HUES48 (cell line): Measurements from ENCODE around the gene CENPB.

Source experiments
- H3K27ac ChIP-seq: one replicate; pipeline ENCODE4 v1.7.0; 2013; ENCODE audit warnings: low read depth, low read length, inconsistent platforms
- H3K27me3 ChIP-seq: 2 replicates; pipeline ENCODE4 v1.6.1; 2013; ENCODE audit warnings: mild to moderate bottlenecking, low read length; ENCODE audit not compliant: control insufficient read depth, insufficient read depth
- H3K36me3 ChIP-seq: 2 replicates; pipeline ENCODE4 v1.6.1; 2013; ENCODE audit warnings: low read length; ENCODE audit not compliant: control insufficient read depth, insufficient read depth
- H3K4me1 ChIP-seq: 2 replicates; pipeline ENCODE4 v1.6.1; 2013; ENCODE audit warnings: mild to moderate bottlenecking, low read length; ENCODE audit not compliant: control insufficient read depth, insufficient read depth
- H3K4me3 ChIP-seq: 2 replicates; pipeline ENCODE4 v1.5.1; 2013; ENCODE audit warnings: mild to moderate bottlenecking, low read depth, low read length
- H3K9ac ChIP-seq: 2 replicates; pipeline ENCODE4 v1.6.1; 2013; ENCODE audit warnings: mild to moderate bottlenecking, low read depth, low read length, moderate library complexity
- H3K9me3 ChIP-seq: 2 replicates; pipeline ENCODE4 v1.6.1; 2013; ENCODE audit warnings: low read length; ENCODE audit not compliant: control insufficient read depth, insufficient read depth

Gene CENPB

GRCh38 chr20:3753501-3754275 lies 32.9 kb downstream of the CENPB start:
- Histone ChIP-seq H3K4me3 (no peak overlapping the region), H3K9ac (no peak overlapping the region), H3K27ac (no peak overlapping the region), H3K36me3 (peaks cover 24% of the 10 kb centered on the region; the same call in 1 of the 2 replicates), H3K27me3 (peaks cover 35% of the 10 kb centered on the region), H3K9me3 (no peaks in the 10 kb centered on the region), H3K4me1 (peaks cover 15% of the 10 kb centered on the region)

- H3K27me3 ChIP-seq = peaks cover 39% of the 10 kb centered on the region
- no peak overlapping the region for H3K4me3 ChIP-seq
- H3K27ac ChIP-seq = no peak overlapping the region
These were observed 33.4 kb downstream of the CENPB start for GRCh38 chr20:3753098-3753497.

GRCh38 chr20:3752386-3752759 lies 34.2 kb downstream of the CENPB start:
- peak overlapping the region; percentile 67 for H3K4me3 ChIP-seq
- H3K27ac ChIP-seq = no peak overlapping the region
- no peak overlapping the region for H3K9ac ChIP-seq
- no peaks in the 10 kb centered on the region for H3K9me3 ChIP-seq
- H3K36me3 ChIP-seq = peaks cover 14% of the 10 kb centered on the region; the same call in 1 of the 2 replicates
- H3K27me3 ChIP-seq = peaks cover 44% of the 10 kb centered on the region
- peaks cover 15% of the 10 kb centered on the region for H3K4me1 ChIP-seq

More at GRCh38 chr20:3753098-3753497, 33.4 kb downstream of the CENPB start:
- H3K9ac ChIP-seq = no peak overlapping the region
- H3K36me3 ChIP-seq = peaks cover 18% of the 10 kb centered on the region; the same call in 1 of the 2 replicates
- peaks cover 15% of the 10 kb centered on the region for H3K4me1 ChIP-seq
- no peaks in the 10 kb centered on the region for H3K9me3 ChIP-seq

- H3K4me3 ChIP-seq = peak overlapping the region; percentile 67
- H3K36me3 ChIP-seq = peaks cover 14% of the 10 kb centered on the region; the same call in 1 of the 2 replicates
- H3K27ac ChIP-seq = no peak overlapping the region
- peaks cover 15% of the 10 kb centered on the region for H3K4me1 ChIP-seq
- H3K9ac ChIP-seq = no peak overlapping the region; the same call in 1 of the 2 replicates
- H3K9me3 ChIP-seq = no peaks in the 10 kb centered on the region
- H3K27me3 ChIP-seq = peaks cover 50% of the 10 kb centered on the region
These were observed 34.7 kb downstream of the CENPB start for GRCh38 chr20:3751675-3752385.

- H3K9ac ChIP-seq = no peak overlapping the region; the same call in 1 of the 2 replicates
- H3K36me3 ChIP-seq = peaks cover 13% of the 10 kb centered on the region; the same call in 1 of the 2 replicates
- no peaks in the 10 kb centered on the region for H3K9me3 ChIP-seq
- H3K27me3 ChIP-seq = peaks cover 50% of the 10 kb centered on the region
- H3K4me1 ChIP-seq = peaks cover 15% of the 10 kb centered on the region
- peak overlapping the region; percentile 67 for H3K4me3 ChIP-seq
- no peak overlapping the region for H3K27ac ChIP-seq
These were observed 35.2 kb downstream of the CENPB start for GRCh38 chr20:3751305-3751674.

- Histone ChIP-seq H3K36me3 (no peaks in the 10 kb centered on the region), H3K4me1 (peaks cover 21% of the 10 kb centered on the region), H3K9me3 (no peaks in the 10 kb centered on the region), H3K27me3 (peaks cover 59% of the 10 kb centered on the region), H3K4me3 (peak overlapping the region; percentile 66), H3K27ac (no peak overlapping the region), H3K9ac (no peak overlapping the region)
These were observed 36.6 kb downstream of the CENPB start for GRCh38 chr20:3749689-3750531.

- Histone ChIP-seq H3K27me3 (peaks cover 64% of the 10 kb centered on the region), H3K27ac (no peak overlapping the region), H3K9me3 (no peaks in the 10 kb centered on the region), H3K9ac (no peak overlapping the region), H3K4me3 (peak overlapping the region; percentile 66; the same call in 1 of the 2 replicates), H3K36me3 (no peaks in the 10 kb centered on the region), H3K4me1 (peaks cover 21% of the 10 kb centered on the region)
These were observed 37.4 kb downstream of the CENPB start for GRCh38 chr20:3749087-3749688.

- Histone ChIP-seq H3K36me3 (no peaks in the 10 kb centered on the region), H3K4me3 (no peak overlapping the region), H3K27me3 (peaks cover 65% of the 10 kb centered on the region), H3K4me1 (peaks cover 21% of the 10 kb centered on the region), H3K27ac (no peak overlapping the region), H3K9ac (no peak overlapping the region), H3K9me3 (no peaks in the 10 kb centered on the region)
These were observed 38.5 kb downstream of the CENPB start for GRCh38 chr20:3748073-3748472.

- H3K27me3 ChIP-seq = peaks cover 64% of the 10 kb centered on the region
These were observed 39.1 kb downstream of the CENPB start for GRCh38 chr20:3747471-3747870.

GRCh38 chr20:3745686-3746173 lies 40.8 kb downstream of the CENPB start:
- H3K27me3 ChIP-seq = peaks cover 50% of the 10 kb centered on the region

More at GRCh38 chr20:3747471-3747870, 39.1 kb downstream of the CENPB start:
- peaks cover 18% of the 10 kb centered on the region for H3K4me1 ChIP-seq
- no peak overlapping the region for H3K4me3 ChIP-seq
- H3K9ac ChIP-seq = no peak overlapping the region
- H3K27ac ChIP-seq = no peak overlapping the region
- no peaks in the 10 kb centered on the region for H3K36me3 ChIP-seq
- no peaks in the 10 kb centered on the region for H3K9me3 ChIP-seq

More at GRCh38 chr20:3745686-3746173, 40.8 kb downstream of the CENPB start:
- Histone ChIP-seq H3K9me3 (no peaks in the 10 kb centered on the region), H3K36me3 (no peaks in the 10 kb centered on the region), H3K9ac (no peak overlapping the region), H3K27ac (no peak overlapping the region), H3K4me3 (peak overlapping the region; percentile 80), H3K4me1 (peaks cover 17% of the 10 kb centered on the region; the same call in 1 of the 2 replicates)
